PFSK-1 (cell line): ENCODE data around the gene ANKH.

Source experiments
- FOXP2 ChIP-seq: optimal IDR thresholded peaks from 2 replicates; pipeline ENCODE3; 2011; ENCODE audit warnings: borderline replicate concordance, control low read depth, inconsistent platforms; ENCODE audit not compliant: insufficient read depth; ENCODE audit errors: extremely low read length, extremely low read depth
- POLR2AphosphoS5 ChIP-seq: IDR thresholded peaks from 2 replicates; pipeline ENCODE4 v1.6.1; 2012; ENCODE audit warnings: low read depth, mild to moderate bottlenecking, control low read depth, low read length, moderate library complexity
- REST ChIP-seq, 2 experiments: IDR thresholded peaks; 2 replicates each; pipeline versions ENCODE4 v1.6.1 to v1.8.0; 2011 to 2012; ENCODE audit warnings: low read depth in 2 of 2, low read length in 2 of 2, control low read depth in 1 of 2, inconsistent platforms in 1 of 2, mild to moderate bottlenecking in 1 of 2, moderate library complexity in 1 of 2; ENCODE audit not compliant: insufficient read depth in 1 of 2
- SIN3A ChIP-seq: IDR thresholded peaks from 2 replicates; pipeline ENCODE4 v1.6.1; 2012; ENCODE audit warnings: mild to moderate bottlenecking, low read length, moderate library complexity, borderline replicate concordance; ENCODE audit not compliant: insufficient read depth
- TAF1 ChIP-seq: IDR thresholded peaks from 2 replicates; pipeline ENCODE4 v1.6.1; 2012; ENCODE audit warnings: low read length, control low read depth, borderline replicate concordance; ENCODE audit not compliant: insufficient read depth

The ANKH gene

DNA sequence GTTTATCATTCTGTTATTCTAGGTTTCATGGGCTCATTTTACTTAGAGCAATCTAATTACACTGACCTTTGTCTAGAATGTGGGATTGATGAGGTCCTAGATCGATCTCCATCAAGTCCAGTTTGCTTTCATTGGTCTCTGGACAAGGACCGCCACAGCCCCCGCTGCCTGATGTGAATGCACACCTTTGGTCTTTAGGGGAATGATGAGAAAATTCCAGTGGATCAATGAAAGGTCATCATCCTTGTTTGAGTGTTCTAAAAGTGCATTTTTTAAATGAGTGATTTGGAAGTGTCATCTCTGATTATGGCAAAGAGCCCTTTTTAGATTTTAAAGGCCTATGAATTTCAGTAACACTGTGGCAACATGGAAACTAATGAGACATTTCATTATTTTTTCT is 2.2 kb upstream of the ANKH start:
- TF ChIP-seq REST (IDR thresholded peaks at IDR 0.05; ENCODE audit: insufficient read depth in 1 of 2, low read depth in 2 of 2, low read length in 2 of 2) (no peak), TAF1 (no peak), SIN3A (no peak), FOXP2 (no peak), POLR2AphosphoS5 (no peak)

DNA sequence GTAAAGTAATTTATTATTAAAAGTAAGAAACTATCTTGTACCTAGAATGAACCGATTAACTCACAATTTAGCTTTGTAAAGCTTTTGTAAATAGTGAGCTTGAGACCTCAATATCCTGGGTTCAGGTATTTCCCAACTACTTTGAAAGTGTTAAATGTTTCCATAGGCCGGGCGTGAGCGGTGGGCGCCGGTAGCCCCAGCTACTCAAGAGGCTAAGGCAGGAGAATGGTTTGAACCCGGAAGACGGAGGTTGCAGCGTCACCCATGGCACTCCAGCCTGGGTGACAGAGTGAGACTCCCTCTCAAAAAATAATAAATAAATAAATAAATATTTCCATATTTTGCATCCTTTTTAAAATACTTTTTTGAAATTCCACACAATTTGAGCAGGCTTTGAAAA is 1.5 kb upstream of the ANKH start:
- TF ChIP-seq FOXP2, result no peak
- TF ChIP-seq REST (IDR thresholded peaks at IDR 0.05; ENCODE audit: insufficient read depth in 1 of 2, low read depth in 2 of 2, low read length in 2 of 2), result no peak
- no peak for TF ChIP-seq SIN3A
- TF ChIP-seq POLR2AphosphoS5, result no peak
- TF ChIP-seq TAF1, result no peak

GRCh38 chr5:14872070-14872989 is 752 bp upstream of the ANKH start:
- no peak for TF ChIP-seq FOXP2
- no peak for TF ChIP-seq POLR2AphosphoS5
- no peak for TF ChIP-seq TAF1
- no peak for TF ChIP-seq REST (IDR thresholded peaks at IDR 0.05; ENCODE audit: insufficient read depth in 1 of 2, low read depth in 2 of 2, low read length in 2 of 2)
- no peak for TF ChIP-seq SIN3A

GRCh38 chr5:14870337-14871213 is 1.0 kb downstream of the ANKH start:
- TF ChIP-seq FOXP2 (no peak), TAF1 (no peak), SIN3A (no peak; the same call in 1 of the 2 replicates), REST (IDR thresholded peaks at IDR 0.05; ENCODE audit: insufficient read depth in 1 of 2, low read depth in 2 of 2, low read length in 2 of 2) (no peak), POLR2AphosphoS5 (no peak)
